Measurements from ENCODE around the gene RAB3A. TPM values are rescaled to one million over a fixed set of nuclear protein-coding genes. Genes with fewer than 3 reads are reported as not detected.

The RAB3A gene
- total and polyA plus RNA-seq, 9 of the 15 experiments (the other 6 are each of a cell fraction or from before 2014, with no cell fraction given) = 0.17 to 5.1 (median 0.90) TPM; not detected in 1

DNA sequence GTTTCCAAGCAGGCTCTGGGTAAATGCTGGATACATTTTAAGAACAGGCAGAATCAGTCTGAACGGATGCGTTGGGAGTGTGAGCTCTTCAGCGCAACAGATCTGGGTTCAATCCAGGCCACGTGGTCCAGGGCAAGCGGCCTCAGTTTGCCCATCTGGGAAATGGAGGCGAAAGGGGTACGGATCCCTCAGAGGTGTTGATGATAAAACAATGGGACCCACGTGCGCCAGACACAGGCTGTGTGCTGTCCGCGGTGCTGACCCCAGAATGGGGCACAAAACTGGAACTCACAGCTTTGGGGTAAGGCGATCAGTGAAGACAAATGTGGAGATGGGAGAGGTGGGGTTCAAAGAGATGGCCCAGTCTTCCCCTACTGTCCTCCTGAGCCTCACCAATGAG is 35.5 kb upstream of the RAB3A start (continued):
- TF ChIP-seq ELF1 (tag; IDR thresholded peaks at IDR 0.05) (no peak), ADNP (tag; IDR thresholded peaks at IDR 0.05) (peak; percentile 62; the same call in 1 of the 2 replicates), KLF13 (tag; IDR thresholded peaks at IDR 0.05; ENCODE audit: borderline replicate concordance, low read depth) (no peak), MEIS2 (IDR thresholded peaks at IDR 0.05; ENCODE audit: partially characterized antibody) (no peak), NCOR1 (IDR thresholded peaks at IDR 0.05) (no peak), KDM2B (CRISPR knock-in tag; IDR thresholded peaks at IDR 0.05) (no peak), TBP (optimal IDR thresholded peaks at IDR 0.05; ENCODE audit: low read depth, low read length) (no peak), ZNF436 (CRISPR knock-in tag; IDR thresholded peaks at IDR 0.05) (no peak), ZNF589 (CRISPR knock-in tag; IDR thresholded peaks at IDR 0.05; ENCODE audit: low read depth) (no peak), ZNF444 (CRISPR knock-in tag; IDR thresholded peaks at IDR 0.05) (no peak), HNRNPUL1 (IDR thresholded peaks at IDR 0.05; ENCODE audit: low read length) (no peak), ZNF146 (CRISPR knock-in tag; IDR thresholded peaks at IDR 0.05; ENCODE audit: unreplicated experiment) (no peak), SIX5 (IDR thresholded peaks at IDR 0.05; ENCODE audit: borderline replicate concordance in 1 of 2, insufficient read depth in 1 of 2, low read depth in 1 of 2, low read length in 2 of 2) (no peak), DIDO1 (tag; IDR thresholded peaks at IDR 0.05; ENCODE audit: low read depth) (no peak), RNF2 (IDR thresholded peaks at IDR 0.05) (no peak), PTRF (tag; IDR thresholded peaks at IDR 0.05) (no peak), RBM25 (IDR thresholded peaks at IDR 0.05; ENCODE audit: low read depth, low read length, severe bottlenecking) (peak; percentile 78), SUPT5H (IDR thresholded peaks at IDR 0.05) (no peak), GTF2E2 (tag; IDR thresholded peaks at IDR 0.05) (no peak), NFIX (CRISPR knock-in tag; IDR thresholded peaks at IDR 0.05; ENCODE audit: low read depth) (no peak)
- TF ChIP-seq, protein P1, sequence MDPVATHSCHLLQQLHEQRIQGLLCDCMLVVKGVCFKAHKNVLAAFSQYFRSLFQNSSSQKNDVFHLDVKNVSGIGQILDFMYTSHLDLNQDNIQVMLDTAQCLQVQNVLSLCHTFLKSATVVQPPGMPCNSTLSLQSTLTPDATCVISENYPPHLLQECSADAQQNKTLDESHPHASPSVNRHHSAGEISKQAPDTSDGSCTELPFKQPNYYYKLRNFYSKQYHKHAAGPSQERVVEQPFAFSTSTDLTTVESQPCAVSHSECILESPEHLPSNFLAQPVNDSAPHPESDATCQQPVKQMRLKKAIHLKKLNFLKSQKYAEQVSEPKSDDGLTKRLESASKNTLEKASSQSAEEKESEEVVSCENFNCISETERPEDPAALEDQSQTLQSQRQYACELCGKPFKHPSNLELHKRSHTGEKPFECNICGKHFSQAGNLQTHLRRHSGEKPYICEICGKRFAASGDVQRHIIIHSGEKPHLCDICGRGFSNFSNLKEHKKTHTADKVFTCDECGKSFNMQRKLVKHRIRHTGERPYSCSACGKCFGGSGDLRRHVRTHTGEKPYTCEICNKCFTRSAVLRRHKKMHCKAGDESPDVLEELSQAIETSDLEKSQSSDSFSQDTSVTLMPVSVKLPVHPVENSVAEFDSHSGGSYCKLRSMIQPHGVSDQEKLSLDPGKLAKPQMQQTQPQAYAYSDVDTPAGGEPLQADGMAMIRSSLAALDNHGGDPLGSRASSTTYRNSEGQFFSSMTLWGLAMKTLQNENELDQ (CRISPR knock-in tag; IDR thresholded peaks at IDR 0.05; ENCODE audit: borderline replicate concordance) = 0 out of 2 replicates have a peak, but pooled peaks have one; percentile 50
- TF ChIP-seq, protein P2, sequence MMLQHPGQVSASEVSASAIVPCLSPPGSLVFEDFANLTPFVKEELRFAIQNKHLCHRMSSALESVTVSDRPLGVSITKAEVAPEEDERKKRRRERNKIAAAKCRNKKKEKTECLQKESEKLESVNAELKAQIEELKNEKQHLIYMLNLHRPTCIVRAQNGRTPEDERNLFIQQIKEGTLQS (IDR thresholded peaks at IDR 0.05) = no peak
- TF ChIP-seq, protein P2 (CRISPR knock-in tag; conservative IDR thresholded peaks at IDR 0.05) = no peak
- TF ChIP-seq, protein P3, sequence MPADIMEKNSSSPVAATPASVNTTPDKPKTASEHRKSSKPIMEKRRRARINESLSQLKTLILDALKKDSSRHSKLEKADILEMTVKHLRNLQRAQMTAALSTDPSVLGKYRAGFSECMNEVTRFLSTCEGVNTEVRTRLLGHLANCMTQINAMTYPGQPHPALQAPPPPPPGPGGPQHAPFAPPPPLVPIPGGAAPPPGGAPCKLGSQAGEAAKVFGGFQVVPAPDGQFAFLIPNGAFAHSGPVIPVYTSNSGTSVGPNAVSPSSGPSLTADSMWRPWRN (IDR thresholded peaks at IDR 0.05; ENCODE audit: low read depth) = no peak
- TF ChIP-seq, protein P4, sequence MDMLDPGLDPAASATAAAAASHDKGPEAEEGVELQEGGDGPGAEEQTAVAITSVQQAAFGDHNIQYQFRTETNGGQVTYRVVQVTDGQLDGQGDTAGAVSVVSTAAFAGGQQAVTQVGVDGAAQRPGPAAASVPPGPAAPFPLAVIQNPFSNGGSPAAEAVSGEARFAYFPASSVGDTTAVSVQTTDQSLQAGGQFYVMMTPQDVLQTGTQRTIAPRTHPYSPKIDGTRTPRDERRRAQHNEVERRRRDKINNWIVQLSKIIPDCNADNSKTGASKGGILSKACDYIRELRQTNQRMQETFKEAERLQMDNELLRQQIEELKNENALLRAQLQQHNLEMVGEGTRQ (CRISPR knock-in tag; IDR thresholded peaks at IDR 0.05) = peak; percentile 41
